Ecto neural progenitor cell (in vitro differentiated cells): ENCODE measurements around the gene ITLN1.
A peak's percentile ranks its signal among the peaks of the same experiment; 100 is the strongest.

Experiments
- DNase-seq: peaks from one replicate; pipeline ENCODE4 v3.0.0-alpha.2; 2018; ENCODE audit warnings: low spot score

ITLN1 gene

GRCh38 chr1:160855181-160855981 lies 29.6 kb downstream of the ITLN1 start:
- DNase-seq: no peak

GRCh38 chr1:160853754-160854153 lies 31.2 kb downstream of the ITLN1 start:
- DNase-seq: no peak

- no peak for DNase-seq
Observed at GRCh38 chr1:160853014-160853413, 32.0 kb downstream of the ITLN1 start.

DNA sequence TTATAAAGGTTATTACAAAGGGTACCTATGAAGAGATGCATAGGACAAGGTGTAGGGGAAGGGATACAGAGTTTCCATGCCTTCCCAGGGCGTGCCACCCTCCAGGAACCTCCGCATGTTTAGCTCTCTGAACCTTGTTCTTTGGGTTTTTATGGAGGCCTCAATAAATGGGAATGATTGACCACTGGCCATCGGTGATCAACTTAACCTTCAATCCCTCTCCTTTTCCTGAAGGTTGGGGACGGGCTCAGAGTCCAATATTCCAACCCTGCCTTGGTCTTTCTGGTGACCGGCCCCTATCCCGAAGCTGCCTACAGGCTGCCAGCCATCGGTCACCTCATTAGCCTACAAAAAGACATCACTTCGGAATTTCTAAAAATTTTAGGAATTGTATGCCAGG lies 34.0 kb downstream of the ITLN1 start:
- no peak for DNase-seq

DNA sequence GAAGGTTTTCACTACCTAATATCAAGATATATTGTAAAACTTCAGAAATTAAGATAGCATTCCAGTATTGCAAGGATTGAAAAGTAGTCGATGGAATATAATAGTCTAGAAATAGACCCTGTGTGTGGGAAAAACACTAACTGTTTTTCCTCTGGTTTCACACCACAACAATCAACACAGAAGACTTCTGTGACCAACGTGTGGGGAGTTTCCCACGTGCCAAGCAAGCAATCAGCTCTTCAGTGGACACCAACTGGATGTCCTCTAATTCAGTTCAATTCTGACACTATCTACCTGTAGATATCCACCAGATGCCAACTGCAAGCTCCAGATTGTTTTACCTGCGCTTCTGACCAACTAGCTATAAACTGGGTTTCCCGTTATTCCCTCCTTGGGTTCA lies 34.4 kb downstream of the ITLN1 start:
- DNase-seq: no peak

GRCh38 chr1:160846281-160846680 lies 38.7 kb downstream of the ITLN1 start:
- DNase-seq: no peak

DNA sequence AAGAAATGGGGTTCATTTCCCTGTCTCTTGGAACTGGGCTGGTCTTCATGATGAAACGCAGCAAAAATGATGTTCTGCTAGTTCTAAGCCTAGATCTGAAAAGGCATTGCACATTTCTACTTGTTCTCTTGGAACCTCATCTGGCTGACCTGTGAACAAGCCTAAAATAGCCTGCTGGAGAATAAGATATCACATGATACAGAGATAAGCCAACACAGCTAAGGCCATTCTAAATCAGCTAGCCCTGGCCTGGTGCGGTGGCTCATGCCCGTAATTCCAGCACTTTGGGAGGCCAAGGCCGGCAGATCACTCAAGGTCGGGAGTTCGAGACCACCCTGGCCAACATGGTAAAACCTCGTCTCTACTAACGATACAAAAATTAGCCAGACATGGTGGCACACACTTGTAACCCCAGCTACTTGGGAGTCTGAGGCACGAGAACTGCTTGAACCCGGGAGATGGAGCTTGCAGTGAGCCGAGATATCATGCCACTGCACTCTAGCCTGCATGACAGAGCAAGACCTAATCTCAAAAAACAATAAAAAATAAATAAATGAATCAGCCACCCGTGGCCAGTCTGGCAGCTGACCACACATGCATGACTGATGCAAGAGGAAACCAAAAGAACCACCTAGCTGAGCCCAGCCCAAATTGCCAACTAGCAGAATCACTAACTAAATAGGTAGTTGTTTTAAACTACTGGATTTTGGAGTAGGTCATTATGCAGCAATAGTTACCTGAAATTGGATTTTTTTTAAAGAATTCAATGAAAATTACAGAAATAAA lies 40.3 kb downstream of the ITLN1 start:
- no peak for DNase-seq

DNA sequence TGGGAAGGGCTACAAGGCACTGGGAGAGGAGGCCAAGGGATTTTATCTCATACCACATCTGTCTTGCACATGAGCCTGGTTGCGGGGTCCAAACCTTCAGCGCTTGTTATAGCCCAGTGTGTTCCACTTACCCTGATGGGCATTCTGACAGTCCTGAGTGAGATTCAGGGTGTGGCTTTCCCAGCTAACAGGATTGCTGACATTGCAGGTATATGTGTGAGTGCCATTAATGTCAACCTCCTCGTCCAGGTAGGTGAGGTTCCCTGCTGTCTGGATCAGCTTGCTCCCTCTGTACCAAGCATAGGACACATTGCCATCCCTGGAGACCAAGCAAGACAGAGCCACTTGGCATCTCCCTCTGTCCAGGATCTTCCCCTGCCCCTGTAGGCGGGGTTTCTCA lies 43.9 kb downstream of the ITLN1 start:
- DNase-seq: no peak

- DNase-seq: no peak
Observed at GRCh38 chr1:160839746-160840145, 45.2 kb downstream of the ITLN1 start.

GRCh38 chr1:160838888-160839287 lies 46.1 kb downstream of the ITLN1 start:
- DNase-seq: no peak

- DNase-seq: no peak
Observed at GRCh38 chr1:160837558-160838205, 47.3 kb downstream of the ITLN1 start.

DNA sequence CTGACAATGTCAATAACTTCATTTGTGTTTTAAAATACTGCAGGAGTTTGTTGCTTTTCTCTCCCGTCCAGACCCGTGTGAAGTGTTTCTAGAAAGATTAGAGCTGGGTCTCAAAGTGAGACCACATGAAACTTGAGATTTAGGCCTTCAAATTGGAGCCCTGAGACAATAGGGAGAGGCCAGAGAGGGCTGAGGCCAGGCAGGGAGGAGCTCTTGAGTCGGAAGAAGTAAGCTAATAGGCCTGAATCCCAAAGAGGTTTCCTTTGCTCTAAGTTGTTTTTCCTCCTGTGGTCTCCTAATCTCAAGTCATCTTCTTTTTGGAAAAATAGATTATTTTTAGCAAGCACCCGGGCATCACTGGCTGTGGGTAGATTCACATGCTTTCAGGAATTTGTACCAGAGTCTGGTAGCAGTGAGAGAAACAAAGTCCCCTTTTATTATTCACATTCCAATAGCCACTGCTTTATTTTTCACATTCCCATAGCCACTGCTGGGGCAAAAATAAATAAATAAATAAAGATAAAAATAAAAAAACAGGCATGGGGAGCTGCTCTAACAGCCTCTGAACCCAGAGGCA lies 47.9 kb downstream of the ITLN1 start:
- no peak for DNase-seq

- DNase-seq: no peak
Observed at GRCh38 chr1:160836561-160836960, 48.4 kb downstream of the ITLN1 start.

DNA sequence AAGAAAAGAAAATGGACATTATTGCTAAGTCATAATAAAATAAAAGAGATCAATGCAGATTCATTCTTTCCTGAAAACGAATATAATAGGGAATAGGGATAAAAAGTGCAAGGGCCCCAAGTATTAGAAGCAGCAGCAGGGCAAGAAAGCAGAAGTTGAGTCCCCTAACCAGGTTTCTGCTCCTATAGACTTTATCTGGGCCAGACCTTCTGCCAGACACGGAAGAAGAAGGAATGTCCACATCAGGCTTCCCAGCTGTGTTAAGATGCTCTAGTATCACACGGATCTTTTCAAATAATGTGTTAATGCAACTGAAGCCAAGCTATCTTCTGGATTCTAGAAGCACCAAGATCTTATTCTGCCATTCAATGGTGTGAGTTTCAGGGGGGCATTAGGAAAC lies 49.2 kb downstream of the ITLN1 start:
- no peak for DNase-seq

DNA sequence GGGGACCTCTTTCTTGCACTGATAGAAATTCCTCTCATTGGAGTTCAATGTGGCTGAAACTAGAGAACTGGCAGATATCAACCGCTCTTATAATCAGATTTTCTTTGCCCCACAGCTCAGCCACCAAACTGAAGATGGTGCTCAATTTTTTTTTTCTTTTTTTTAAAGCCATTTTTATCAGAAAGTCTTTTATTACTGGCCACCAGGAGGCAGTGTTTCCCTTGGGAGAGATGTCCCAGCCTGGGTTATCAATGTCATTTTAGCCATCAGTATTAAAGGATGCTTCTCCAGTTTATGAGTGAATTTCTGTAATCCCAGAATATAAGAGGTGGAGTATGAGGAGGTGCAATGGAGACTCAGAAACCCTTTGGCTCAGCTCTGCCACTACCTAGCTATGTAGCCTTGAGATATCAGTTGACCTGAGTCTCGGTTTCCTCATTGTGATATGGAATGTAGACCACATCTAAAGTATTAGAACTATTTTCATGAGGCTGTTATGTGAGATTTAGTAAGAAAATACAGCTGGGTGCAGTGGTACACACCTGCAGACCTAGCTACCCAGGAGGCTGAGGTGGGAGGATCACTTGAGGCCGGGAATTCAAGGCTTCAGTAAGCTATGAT lies 49.9 kb downstream of the ITLN1 start:
- no peak for DNase-seq

GRCh38 chr1:160830321-160831153 lies 54.4 kb downstream of the ITLN1 start:
- peak; percentile 79 for DNase-seq

- DNase-seq: no peak
Observed at GRCh38 chr1:160829766-160830165, 55.2 kb downstream of the ITLN1 start.

DNA sequence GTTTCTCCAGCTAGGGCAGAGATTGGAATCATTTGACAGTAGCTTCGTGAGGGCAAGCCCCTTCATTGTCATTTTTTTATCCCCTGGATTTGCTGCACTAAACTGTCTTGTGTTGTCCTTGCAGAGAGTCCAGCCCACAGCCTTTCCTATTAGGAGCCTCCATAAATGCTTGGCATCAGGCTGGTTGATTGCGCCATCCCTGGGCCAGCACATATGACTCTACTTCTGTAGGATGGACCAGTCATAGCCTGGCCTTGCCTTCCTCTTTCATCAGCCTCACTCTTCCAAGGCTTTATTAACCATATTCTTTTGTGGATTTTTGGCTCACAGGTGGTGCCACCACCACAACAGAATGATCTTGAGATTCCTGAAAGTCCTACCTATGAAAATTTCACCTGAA lies 57.6 kb downstream of the ITLN1 start:
- no peak for DNase-seq

GRCh38 chr1:160826546-160826945 lies 58.4 kb downstream of the ITLN1 start:
- no peak for DNase-seq
